ENCODE measurements around the gene DOCK1. TPM values are rescaled to one million over a fixed set of nuclear protein-coding genes. Genes with fewer than 3 reads are reported as not detected.

DOCK1 gene
- total RNA-seq, 1 donor from 2014 or later: 25.8 TPM

- no peak overlapping the region for H3K27ac ChIP-seq
- no peak for DNase-seq (ENCODE audit: low spot score in 2 of 2)
- intact Hi-C loops (cut with DNase I): no loop called here
- TF ChIP-seq, protein P1, sequence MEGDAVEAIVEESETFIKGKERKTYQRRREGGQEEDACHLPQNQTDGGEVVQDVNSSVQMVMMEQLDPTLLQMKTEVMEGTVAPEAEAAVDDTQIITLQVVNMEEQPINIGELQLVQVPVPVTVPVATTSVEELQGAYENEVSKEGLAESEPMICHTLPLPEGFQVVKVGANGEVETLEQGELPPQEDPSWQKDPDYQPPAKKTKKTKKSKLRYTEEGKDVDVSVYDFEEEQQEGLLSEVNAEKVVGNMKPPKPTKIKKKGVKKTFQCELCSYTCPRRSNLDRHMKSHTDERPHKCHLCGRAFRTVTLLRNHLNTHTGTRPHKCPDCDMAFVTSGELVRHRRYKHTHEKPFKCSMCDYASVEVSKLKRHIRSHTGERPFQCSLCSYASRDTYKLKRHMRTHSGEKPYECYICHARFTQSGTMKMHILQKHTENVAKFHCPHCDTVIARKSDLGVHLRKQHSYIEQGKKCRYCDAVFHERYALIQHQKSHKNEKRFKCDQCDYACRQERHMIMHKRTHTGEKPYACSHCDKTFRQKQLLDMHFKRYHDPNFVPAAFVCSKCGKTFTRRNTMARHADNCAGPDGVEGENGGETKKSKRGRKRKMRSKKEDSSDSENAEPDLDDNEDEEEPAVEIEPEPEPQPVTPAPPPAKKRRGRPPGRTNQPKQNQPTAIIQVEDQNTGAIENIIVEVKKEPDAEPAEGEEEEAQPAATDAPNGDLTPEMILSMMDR (IDR thresholded peaks at IDR 0.05): no peak
- no peak overlapping the region for H3K4me3 ChIP-seq
- H3K9me3 ChIP-seq: no peaks in the 10 kb centered on the region
- H3K27me3 ChIP-seq: no peaks in the 10 kb centered on the region
- H3K36me3 ChIP-seq: peaks cover 2 to 15% of the 10 kb centered on the region in 2 donors
- H3K4me1 ChIP-seq: no peaks in the 10 kb centered on the region
Observed at GRCh38 chr10:127351542-127351941, 446.3 kb downstream of the DOCK1 start.

GRCh38 chr10:127353544-127353943 is 448.3 kb downstream of the DOCK1 start:
- DNase-seq (ENCODE audit: low spot score in 2 of 2): peak in 1 of 2 donors; percentile 50
- H3K36me3 ChIP-seq: peaks cover 0 to 11% of the 10 kb centered on the region in 2 donors

DNA sequence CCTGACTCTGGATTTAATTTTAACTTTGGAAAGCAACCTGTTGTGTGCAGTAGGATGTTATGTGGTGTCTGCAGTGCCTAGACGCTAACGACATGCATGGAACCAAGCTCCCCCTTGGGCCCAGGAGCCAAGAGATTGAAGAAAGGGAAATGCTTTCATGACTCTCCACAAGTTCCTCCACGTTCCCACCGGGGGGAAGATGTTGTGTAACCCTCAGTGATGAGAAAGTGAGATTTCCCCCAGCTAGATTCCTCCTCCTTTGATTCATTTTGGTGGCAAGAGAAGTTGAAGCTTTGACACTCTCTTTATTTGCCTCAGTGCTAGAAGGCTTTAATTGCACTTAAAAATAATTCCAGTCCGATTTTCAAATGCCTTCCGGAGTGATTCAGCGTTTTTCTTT is 449.0 kb downstream of the DOCK1 start:
- DNase-seq (ENCODE audit: low spot score in 2 of 2): peak in 1 of 2 donors; percentile 18
- TF ChIP-seq, protein P1 (IDR thresholded peaks at IDR 0.05): no peak
- Histone ChIP-seq H3K27me3 (no peaks in the 10 kb centered on the region), H3K27ac (no peak overlapping the region), H3K4me1 (no peaks in the 10 kb centered on the region), H3K36me3 (peaks cover 0 to 11% of the 10 kb centered on the region in 2 donors), H3K4me3 (no peak overlapping the region), H3K9me3 (no peaks in the 10 kb centered on the region)
- intact Hi-C loops (cut with DNase I): no loop called here

More at GRCh38 chr10:127353544-127353943, 448.3 kb downstream of the DOCK1 start:
- no peak overlapping the region for H3K4me3 ChIP-seq
- H3K4me1 ChIP-seq: no peaks in the 10 kb centered on the region
- TF ChIP-seq, protein P1 (IDR thresholded peaks at IDR 0.05): no peak
- intact Hi-C loops (cut with DNase I): no loop called here
- H3K9me3 ChIP-seq: no peaks in the 10 kb centered on the region
- no peak overlapping the region for H3K27ac ChIP-seq
- H3K27me3 ChIP-seq: no peaks in the 10 kb centered on the region

DNA sequence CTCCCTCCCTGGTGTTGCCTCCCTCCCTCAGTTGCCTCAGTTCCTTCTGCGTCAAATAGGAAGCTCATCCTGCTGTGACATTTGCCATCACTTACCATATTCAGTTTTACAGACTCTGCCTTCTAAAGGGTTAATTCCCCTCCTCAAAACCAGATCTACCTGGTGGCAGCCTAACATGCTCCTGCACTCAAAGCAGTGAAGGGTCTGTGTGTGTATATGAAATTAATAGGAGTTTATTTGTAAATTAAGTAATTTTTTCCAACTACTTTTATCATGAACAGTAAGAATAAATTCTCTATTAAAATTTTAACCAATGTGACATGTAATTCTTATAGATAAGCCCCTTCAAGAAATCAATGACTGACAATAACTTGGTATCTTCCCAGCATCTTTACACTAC is 449.8 kb downstream of the DOCK1 start:
- Histone ChIP-seq H3K4me1 (no peaks in the 10 kb centered on the region), H3K36me3 (peaks cover 0 to 11% of the 10 kb centered on the region in 2 donors), H3K9me3 (no peaks in the 10 kb centered on the region), H3K4me3 (no peak overlapping the region), H3K27me3 (no peaks in the 10 kb centered on the region), H3K27ac (no peak overlapping the region)
- TF ChIP-seq, protein P1 (IDR thresholded peaks at IDR 0.05): no peak
- intact Hi-C loops (cut with DNase I): no loop called here
- no peak for DNase-seq (ENCODE audit: low spot score in 2 of 2)

DNA sequence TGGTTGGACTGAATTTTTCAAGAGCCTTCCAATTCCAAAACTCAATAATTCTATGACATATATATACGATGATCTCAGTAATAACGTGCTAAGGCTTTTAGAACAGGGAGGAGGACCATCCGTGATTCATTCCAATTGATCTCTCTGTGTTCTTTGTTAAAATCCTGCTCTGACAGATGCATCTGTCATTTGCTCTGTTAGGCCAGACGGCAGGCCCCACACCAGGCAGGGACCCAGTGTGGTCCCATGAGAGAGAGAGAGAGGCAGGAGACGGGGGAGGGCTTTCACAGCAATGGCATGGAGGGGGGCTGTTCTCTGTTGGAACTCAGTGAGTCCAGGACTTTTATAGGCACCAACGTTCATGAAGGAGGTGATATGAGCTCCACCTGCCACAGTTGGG is 451.1 kb downstream of the DOCK1 start:
- H3K4me3 ChIP-seq: no peak overlapping the region
- no peaks in the 10 kb centered on the region for H3K27me3 ChIP-seq
- DNase-seq (ENCODE audit: low spot score in 2 of 2): no peak
- H3K4me1 ChIP-seq: no peaks in the 10 kb centered on the region
- TF ChIP-seq, protein P1 (IDR thresholded peaks at IDR 0.05): no peak
- peaks cover 0 to 11% of the 10 kb centered on the region in 2 donors for H3K36me3 ChIP-seq
- intact Hi-C loops (cut with DNase I): no loop called here
- H3K27ac ChIP-seq: no peak overlapping the region
- H3K9me3 ChIP-seq: no peaks in the 10 kb centered on the region

GRCh38 chr10:127357265-127357664 is 452.0 kb downstream of the DOCK1 start:
- no peak overlapping the region for H3K27ac ChIP-seq
- no peaks in the 10 kb centered on the region for H3K4me1 ChIP-seq
- H3K9me3 ChIP-seq: no peaks in the 10 kb centered on the region
- intact Hi-C loops (cut with DNase I): no loop called here
- no peak overlapping the region for H3K4me3 ChIP-seq
- peaks cover 0 to 14% of the 10 kb centered on the region in 2 donors for H3K36me3 ChIP-seq
- no peak for DNase-seq (ENCODE audit: low spot score in 2 of 2)
- H3K27me3 ChIP-seq: no peaks in the 10 kb centered on the region
- TF ChIP-seq, protein P1 (IDR thresholded peaks at IDR 0.05): no peak
